ENCODE measurements around the gene CDH13. TPM values are rescaled to one million over a fixed set of nuclear protein-coding genes. Genes with fewer than 3 reads are reported as not detected.

Gene CDH13
- total RNA-seq, 4 donors from 2014 or later: 12.5 to 35.9 (median 22.1) TPM

- DNase-seq (ENCODE audit: low spot score): no peak
- no peak for ATAC-seq (ENCODE audit: low FRiP score)
- TF ChIP-seq CTCF (IDR thresholded peaks at IDR 0.05): no peak
Observed at GRCh38 chr16:82649766-82650165, 23.0 kb downstream of the CDH13 start.

GRCh38 chr16:82650804-82651203 is 24.0 kb downstream of the CDH13 start:
- TF ChIP-seq CTCF (IDR thresholded peaks at IDR 0.05): no peak
- DNase-seq (ENCODE audit: low spot score): no peak
- ATAC-seq (ENCODE audit: low FRiP score): no peak

- no peak for TF ChIP-seq CTCF (IDR thresholded peaks at IDR 0.05)
- ATAC-seq (ENCODE audit: low FRiP score) (no peak), DNase-seq (ENCODE audit: low spot score) (no peak)
Observed at GRCh38 chr16:82651921-82652601, 25.3 kb downstream of the CDH13 start.

GRCh38 chr16:82652826-82653225 is 26.1 kb downstream of the CDH13 start:
- TF ChIP-seq CTCF (IDR thresholded peaks at IDR 0.05): no peak
- no peak for DNase-seq (ENCODE audit: low spot score)

GRCh38 chr16:82653550-82654511 is 27.1 kb downstream of the CDH13 start:
- no peak for DNase-seq (ENCODE audit: low spot score)
- ATAC-seq (ENCODE audit: low FRiP score): peak; percentile 92
- TF ChIP-seq CTCF (IDR thresholded peaks at IDR 0.05): no peak

More at GRCh38 chr16:82652826-82653225, 26.1 kb downstream of the CDH13 start:
- ATAC-seq (ENCODE audit: low FRiP score): no peak

- ATAC-seq (ENCODE audit: low FRiP score): no peak
- TF ChIP-seq CTCF (IDR thresholded peaks at IDR 0.05): no peak
- no peak for DNase-seq (ENCODE audit: low spot score)
Observed at GRCh38 chr16:82655072-82655714, 28.4 kb downstream of the CDH13 start.
